HEK293 (cell line): Measurements from ENCODE around the gene PRM1.

Experiments used
- CTCF ChIA-PET: fragments of 350-600 bp; formaldehyde crosslinking; extraction: SDS; loops from one replicate; lab custom pipeline; 2021; ENCODE audit warnings: antibody characterized with exemption; lab: Yijun Ruan, JAX
- POLR2A ChIA-PET: fragments of 300-600 bp; formaldehyde crosslinking; extraction: SDS; loops from one replicate; lab custom pipeline; 2020; ENCODE audit warnings: antibody characterized with exemption, inconsistent platforms; lab: Yijun Ruan, JAX
- H3K27ac ChIP-seq: fragments of 200-500 bp; sonication (Bioruptor generic); 2 replicates; pipeline ENCODE4 v1.5.1; 2014; ENCODE audit warnings: low read depth, low read length, control low read depth, inconsistent platforms; ENCODE audit errors: extremely low read depth
- H3K36me3 ChIP-seq, 2 experiments: fragments of 200-500 bp in 1 of 2; sonication (Bioruptor generic) in 1 of 2; 1 replicate in 1 of 2; 2 replicates in 1 of 2; pipeline ENCODE4 v1.5.1; 2014 to 2017; ENCODE audit warnings: inconsistent platforms in 2 of 2, low read length in 2 of 2; ENCODE audit not compliant: control insufficient read depth in 2 of 2, insufficient read depth in 1 of 2
- H3K4me1 ChIP-seq: fragments of 200-500 bp; sonication (Bioruptor generic); 2 replicates; pipeline ENCODE4 v1.5.1; 2014; ENCODE audit warnings: mild to moderate bottlenecking, low read length, inconsistent platforms; ENCODE audit not compliant: control insufficient read depth, insufficient read depth
- H3K4me3 ChIP-seq: 2 replicates; pipeline ENCODE4 v1.5.1; 2011; ENCODE audit warnings: low read depth, mild to moderate bottlenecking, control low read depth, low read length, moderate library complexity
- H3K9me3 ChIP-seq: fragments of 200-500 bp; sonication (Bioruptor generic); 2 replicates; pipeline ENCODE4 v1.5.1; 2014; ENCODE audit warnings: low read depth, low read length, inconsistent platforms; ENCODE audit not compliant: control insufficient read depth, insufficient read depth
- BCL11A ChIP-seq: fragments of 450-650 bp; formaldehyde crosslinking; IDR thresholded peaks from 2 replicates; pipeline ENCODE4 v1.5.1; 2016; ENCODE audit warnings: low read depth, missing biosample characterization, missing genetic modification characterization
- KLF10 ChIP-seq: fragments of 450-650 bp; IDR thresholded peaks from 2 replicates; pipeline ENCODE4 v1.5.1; 2018; ENCODE audit warnings: missing biosample characterization, mild to moderate bottlenecking, missing genetic modification characterization
- ZNF10 ChIP-seq: fragments of 450-650 bp; formaldehyde crosslinking; IDR thresholded peaks from 2 replicates; pipeline ENCODE4 v1.5.1; 2017; ENCODE audit warnings: missing biosample characterization, missing genetic modification characterization
- ZNF112 ChIP-seq: fragments of 450-650 bp; formaldehyde crosslinking; IDR thresholded peaks from 2 replicates; pipeline ENCODE4 v1.5.0; 2017; ENCODE audit warnings: missing biosample characterization, missing genetic modification characterization
- ZNF223 ChIP-seq: fragments of 450-650 bp; formaldehyde crosslinking; IDR thresholded peaks from 2 replicates; pipeline ENCODE4 v1.5.1; 2016; ENCODE audit warnings: missing biosample characterization, missing genetic modification characterization
- ZNF302 ChIP-seq: fragments of 450-650 bp; formaldehyde crosslinking; IDR thresholded peaks from 2 replicates; pipeline ENCODE4 v1.5.1; 2016; ENCODE audit warnings: missing biosample characterization, missing genetic modification characterization, low read depth
- ZNF48 ChIP-seq: fragments of 450-650 bp; formaldehyde crosslinking; IDR thresholded peaks from 2 replicates; pipeline ENCODE4 v1.5.1; 2016; ENCODE audit warnings: missing biosample characterization, missing genetic modification characterization
- ZNF560 ChIP-seq: fragments of 450-650 bp; formaldehyde crosslinking; IDR thresholded peaks from 2 replicates; pipeline ENCODE4 v1.5.1; 2017; ENCODE audit warnings: missing biosample characterization, missing genetic modification characterization, borderline replicate concordance
- ZNF600 ChIP-seq: fragments of 450-650 bp; formaldehyde crosslinking; IDR thresholded peaks from 2 replicates; pipeline ENCODE4 v1.5.1; 2016; ENCODE audit warnings: missing biosample characterization, missing genetic modification characterization
- TF ChIP-seq, protein P1 (sequence below): fragments of 450-650 bp; formaldehyde crosslinking; IDR thresholded peaks from 2 replicates; pipeline ENCODE4 v1.5.1; 2017; ENCODE audit warnings: missing biosample characterization, mild to moderate bottlenecking, missing genetic modification characterization, moderate library complexity
- TF ChIP-seq, protein P2 (sequence below): fragments of 450-650 bp; IDR thresholded peaks from 2 replicates; pipeline ENCODE4 v1.5.1; 2018; ENCODE audit warnings: missing biosample characterization, missing genetic modification characterization
- TF ChIP-seq, protein P3 (sequence below): fragments of 450-650 bp; formaldehyde crosslinking; conservative IDR thresholded peaks from 2 replicates; pipeline ENCODE4 v1.5.1; 2016; ENCODE audit warnings: low read depth, missing biosample characterization, missing genetic modification characterization

PRM1 gene

DNA sequence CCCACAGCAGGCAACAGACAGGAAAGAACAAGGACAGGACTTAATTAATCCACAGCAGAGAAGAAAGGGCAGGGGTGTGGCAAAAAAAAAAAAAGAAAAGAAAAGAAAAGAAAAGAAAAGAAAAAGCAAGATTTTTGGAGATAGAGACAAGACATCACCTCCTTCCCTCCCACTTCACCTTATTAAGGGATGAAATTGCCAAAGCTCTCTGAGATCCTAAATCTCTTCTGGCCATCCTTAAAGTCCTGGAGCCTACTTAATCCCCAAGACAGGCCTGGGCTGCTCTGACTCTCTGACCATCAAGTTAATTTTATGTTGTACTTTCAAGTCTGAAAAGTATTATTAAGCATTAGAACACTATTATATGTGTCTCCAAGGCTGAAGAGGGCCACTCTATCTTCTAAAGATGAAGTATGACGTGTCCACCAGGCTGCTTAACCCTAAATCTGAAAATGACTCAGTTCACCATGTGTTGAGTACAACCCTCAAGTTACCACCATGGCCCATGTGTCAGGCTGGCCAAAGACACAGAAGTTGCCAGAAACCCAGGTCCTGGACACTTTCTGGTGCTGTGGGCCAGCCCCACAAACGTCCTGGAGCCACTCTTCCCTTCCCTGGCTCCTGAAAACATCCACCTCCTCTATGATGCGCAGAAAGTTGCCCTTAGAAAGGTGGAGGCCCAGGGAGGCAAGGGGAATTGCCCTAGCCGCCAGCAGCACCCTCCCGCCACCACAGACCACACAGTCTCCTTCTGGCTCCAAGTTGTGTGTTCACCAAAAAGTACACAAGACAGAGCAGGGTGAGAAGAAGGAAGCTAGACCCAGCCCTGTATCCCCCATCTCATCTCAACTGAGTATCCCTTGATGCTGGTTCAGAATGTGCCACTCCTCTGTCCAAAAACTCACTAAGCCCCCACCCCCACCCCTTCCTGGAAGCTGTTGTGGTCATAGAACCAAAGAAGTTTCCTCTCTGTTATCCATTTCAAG is 27.8 kb downstream of the PRM1 start (continued):
- no peak for TF ChIP-seq KLF10 (tag by site-specific recombination)
- TF ChIP-seq, protein P1, sequence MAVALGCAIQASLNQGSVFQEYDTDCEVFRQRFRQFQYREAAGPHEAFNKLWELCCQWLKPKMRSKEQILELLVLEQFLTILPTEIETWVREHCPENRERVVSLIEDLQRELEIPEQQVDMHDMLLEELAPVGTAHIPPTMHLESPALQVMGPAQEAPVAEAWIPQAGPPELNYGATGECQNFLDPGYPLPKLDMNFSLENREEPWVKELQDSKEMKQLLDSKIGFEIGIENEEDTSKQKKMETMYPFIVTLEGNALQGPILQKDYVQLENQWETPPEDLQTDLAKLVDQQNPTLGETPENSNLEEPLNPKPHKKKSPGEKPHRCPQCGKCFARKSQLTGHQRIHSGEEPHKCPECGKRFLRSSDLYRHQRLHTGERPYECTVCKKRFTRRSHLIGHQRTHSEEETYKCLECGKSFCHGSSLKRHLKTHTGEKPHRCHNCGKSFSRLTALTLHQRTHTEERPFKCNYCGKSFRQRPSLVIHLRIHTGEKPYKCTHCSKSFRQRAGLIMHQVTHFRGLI (tag by site-specific recombination) = no peak
- no peak for TF ChIP-seq ZNF48 (tag by site-specific recombination)
- TF ChIP-seq ZNF112 (tag by site-specific recombination) = no peak

DNA sequence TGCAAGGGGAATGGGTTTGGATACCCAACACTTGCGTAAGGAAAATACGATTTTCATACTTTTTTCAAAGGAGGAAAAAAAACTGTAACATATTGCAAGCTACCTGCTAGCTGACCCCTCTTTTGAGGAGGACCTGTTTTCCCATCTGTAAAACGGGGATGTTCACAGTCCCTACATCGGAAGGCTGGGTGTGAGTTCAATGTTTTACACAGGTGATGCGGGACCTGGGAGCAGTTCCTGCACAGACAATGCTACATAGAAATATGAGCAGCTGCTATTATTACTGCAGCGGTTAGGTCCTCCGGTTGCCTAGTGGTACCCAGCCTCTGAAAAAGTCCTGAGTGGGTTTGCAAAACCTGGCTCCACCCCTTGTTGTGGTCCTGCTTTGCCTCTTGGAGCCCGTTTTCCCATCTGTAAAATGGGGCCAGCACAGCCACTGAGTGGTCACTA is 28.6 kb downstream of the PRM1 start:
- Histone ChIP-seq H3K9me3 (no peaks in the 10 kb centered on the region), H3K36me3 (no peaks in the 10 kb centered on the region), H3K4me3 (no peak overlapping the region), H3K4me1 (peaks cover 5% of the 10 kb centered on the region; the same call in 1 of the 2 replicates), H3K27ac (no peak overlapping the region)
- TF ChIP-seq ZNF223 = no peak
- no peak for TF ChIP-seq ZNF600 (tag by site-specific recombination)
- no peak for TF ChIP-seq ZNF560 (tag by site-specific recombination)
- TF ChIP-seq BCL11A (tag by site-specific recombination) = no peak
- TF ChIP-seq, protein P2, sequence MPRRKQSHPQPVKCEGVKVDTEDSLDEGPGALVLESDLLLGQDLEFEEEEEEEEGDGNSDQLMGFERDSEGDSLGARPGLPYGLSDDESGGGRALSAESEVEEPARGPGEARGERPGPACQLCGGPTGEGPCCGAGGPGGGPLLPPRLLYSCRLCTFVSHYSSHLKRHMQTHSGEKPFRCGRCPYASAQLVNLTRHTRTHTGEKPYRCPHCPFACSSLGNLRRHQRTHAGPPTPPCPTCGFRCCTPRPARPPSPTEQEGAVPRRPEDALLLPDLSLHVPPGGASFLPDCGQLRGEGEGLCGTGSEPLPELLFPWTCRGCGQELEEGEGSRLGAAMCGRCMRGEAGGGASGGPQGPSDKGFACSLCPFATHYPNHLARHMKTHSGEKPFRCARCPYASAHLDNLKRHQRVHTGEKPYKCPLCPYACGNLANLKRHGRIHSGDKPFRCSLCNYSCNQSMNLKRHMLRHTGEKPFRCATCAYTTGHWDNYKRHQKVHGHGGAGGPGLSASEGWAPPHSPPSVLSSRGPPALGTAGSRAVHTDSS (tag by site-specific recombination) = no peak
- no peak for TF ChIP-seq ZNF302 (tag by site-specific recombination)
- no peak for TF ChIP-seq ZNF10 (tag by site-specific recombination)
- TF ChIP-seq, protein P3, sequence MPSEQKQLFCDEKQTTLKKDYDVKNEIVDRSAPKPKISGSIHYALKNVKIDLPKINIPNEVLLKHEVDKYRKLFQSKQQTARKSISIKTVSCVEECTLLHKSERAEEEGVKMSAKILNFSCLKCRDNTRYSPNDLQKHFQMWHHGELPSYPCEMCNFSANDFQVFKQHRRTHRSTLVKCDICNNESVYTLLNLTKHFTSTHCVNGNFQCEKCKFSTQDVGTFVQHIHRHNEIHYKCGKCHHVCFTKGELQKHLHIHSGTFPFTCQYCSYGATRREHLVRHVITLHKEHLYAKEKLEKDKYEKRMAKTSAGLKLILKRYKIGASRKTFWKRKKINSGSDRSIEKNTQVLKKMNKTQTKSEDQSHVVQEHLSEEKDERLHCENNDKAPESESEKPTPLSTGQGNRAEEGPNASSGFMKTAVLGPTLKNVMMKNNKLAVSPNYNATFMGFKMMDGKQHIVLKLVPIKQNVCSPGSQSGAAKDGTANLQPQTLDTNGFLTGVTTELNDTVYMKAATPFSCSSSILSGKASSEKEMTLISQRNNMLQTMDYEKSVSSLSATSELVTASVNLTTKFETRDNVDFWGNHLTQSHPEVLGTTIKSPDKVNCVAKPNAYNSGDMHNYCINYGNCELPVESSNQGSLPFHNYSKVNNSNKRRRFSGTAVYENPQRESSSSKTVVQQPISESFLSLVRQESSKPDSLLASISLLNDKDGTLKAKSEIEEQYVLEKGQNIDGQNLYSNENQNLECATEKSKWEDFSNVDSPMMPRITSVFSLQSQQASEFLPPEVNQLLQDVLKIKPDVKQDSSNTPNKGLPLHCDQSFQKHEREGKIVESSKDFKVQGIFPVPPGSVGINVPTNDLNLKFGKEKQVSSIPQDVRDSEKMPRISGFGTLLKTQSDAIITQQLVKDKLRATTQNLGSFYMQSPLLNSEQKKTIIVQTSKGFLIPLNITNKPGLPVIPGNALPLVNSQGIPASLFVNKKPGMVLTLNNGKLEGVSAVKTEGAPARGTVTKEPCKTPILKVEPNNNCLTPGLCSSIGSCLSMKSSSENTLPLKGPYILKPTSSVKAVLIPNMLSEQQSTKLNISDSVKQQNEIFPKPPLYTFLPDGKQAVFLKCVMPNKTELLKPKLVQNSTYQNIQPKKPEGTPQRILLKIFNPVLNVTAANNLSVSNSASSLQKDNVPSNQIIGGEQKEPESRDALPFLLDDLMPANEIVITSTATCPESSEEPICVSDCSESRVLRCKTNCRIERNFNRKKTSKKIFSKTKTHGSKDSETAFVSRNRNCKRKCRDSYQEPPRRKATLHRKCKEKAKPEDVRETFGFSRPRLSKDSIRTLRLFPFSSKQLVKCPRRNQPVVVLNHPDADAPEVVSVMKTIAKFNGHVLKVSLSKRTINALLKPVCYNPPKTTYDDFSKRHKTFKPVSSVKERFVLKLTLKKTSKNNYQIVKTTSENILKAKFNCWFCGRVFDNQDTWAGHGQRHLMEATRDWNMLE = no peak
- POLR2A ChIA-PET = interaction anchor here (0.5 kb wide), 1 partner anchor 94 kb away, joined by 6 read pairs; no protein-coding TSS in a partner anchor
- CTCF ChIA-PET = interaction anchor here (1.2 to 1.6 kb wide), 2 partner anchors 280 to 298 kb away, joined by 5 to 7 read pairs; no protein-coding TSS in a partner anchor
